Measurements from ENCODE around the gene SNORC.
"Not testable (repeated sequence)": the region's sequence is repeated elsewhere in the genome, so short reads cannot be mapped to it uniquely, and the experiment has no call there.

SNORC gene

GRCh38 chr2:232870018-232870765 is at the start of gene SNORC:
Gene SNORC, plus strand, starts transcription at chr2:232870264. Its CDS starts 78 bp downstream, at chr2:232870342.
- DNase-seq = no peak

DNA sequence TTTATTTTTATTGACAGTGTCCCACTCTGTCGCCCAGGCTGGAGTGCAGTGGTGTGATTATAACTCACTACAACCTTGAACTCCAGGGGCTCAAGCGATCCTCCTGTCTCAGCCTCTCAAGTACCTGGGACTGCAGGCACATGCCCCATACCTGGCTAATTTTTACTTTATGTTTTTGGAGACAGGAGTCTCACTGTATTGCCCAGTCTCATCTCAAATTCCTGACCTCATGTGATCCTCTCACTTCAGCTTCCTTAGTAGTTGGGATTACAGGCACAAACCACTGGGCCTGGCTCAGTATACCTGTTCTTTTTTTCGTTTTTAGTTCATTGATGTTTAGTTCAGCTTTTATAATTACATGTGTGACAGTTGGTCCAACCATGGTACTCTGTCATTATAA is 40.1 kb upstream of the SNORC start:
- DNase-seq = no peak

DNA sequence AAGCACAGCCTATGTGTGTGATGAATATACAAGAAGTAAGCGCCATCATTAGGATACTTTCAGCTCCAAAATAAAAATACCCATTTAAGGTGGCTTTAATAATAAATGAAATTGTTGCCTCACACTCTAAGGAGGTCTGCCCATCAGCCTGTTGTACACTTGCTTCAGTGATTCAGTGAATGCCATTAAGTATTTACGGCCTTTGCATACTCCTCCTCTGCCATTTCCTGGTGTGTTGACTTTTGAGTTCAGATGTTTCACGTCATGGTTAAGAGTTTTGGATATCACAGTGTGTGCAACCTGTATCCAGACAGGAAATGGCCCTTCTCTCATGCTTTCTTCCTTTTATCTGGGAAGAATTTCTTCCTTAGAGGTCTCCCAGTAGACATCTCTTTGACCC is 38.6 kb upstream of the SNORC start:
- DNase-seq = no peak

DNA sequence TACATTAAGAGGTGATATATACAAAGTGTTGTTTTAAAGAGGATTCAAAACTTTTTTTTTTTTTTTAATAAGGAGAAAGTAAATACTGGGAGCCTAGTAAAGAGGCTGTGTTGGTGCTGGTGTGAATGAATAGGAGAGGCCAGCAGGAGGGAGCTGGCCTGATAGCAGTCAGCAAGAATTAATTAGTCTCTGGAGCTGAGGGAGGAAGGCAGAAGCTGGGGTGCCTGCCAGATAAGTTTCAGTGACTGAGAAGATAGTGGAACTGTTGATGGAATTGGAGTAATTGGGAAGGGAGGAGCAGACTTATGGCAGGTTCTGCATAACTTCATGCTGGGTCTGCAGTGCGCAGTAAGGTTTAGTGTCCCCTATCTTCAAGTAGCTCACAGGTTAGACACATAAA is 36.2 kb upstream of the SNORC start:
- DNase-seq = no peak

- no peak for DNase-seq
These were observed 34.3 kb upstream of the SNORC start for GRCh38 chr2:232835687-232836208.

GRCh38 chr2:232836934-232837333 is 33.1 kb upstream of the SNORC start:
- DNase-seq = no peak

- peak; percentile 32 for DNase-seq
These were observed 31.6 kb upstream of the SNORC start for GRCh38 chr2:232838406-232838874.

- no peak for DNase-seq
These were observed 30.5 kb upstream of the SNORC start for GRCh38 chr2:232839411-232840079.

GRCh38 chr2:232842689-232843088 is 27.4 kb upstream of the SNORC start:
- no peak for DNase-seq

DNA sequence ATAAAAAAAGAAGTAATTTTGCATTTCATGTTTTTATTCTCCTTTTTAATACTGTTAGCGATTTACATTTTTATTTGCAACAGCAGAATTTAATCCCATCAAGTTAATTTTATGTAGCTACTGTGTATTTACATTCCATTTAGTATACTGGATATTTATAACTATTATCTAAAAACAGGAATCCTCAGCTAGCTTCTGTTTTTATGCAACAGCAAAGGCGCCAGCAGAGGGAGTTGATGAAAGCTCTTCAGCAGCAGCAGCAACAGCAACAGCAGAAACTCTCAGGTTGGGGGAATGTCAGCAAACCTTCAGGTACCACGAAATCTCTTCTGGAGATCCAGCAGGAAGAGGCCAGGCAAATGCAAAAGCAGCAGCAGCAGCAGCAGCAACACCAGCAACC is 26.2 kb upstream of the SNORC start:
- DNase-seq = no peak

- no peak for DNase-seq
These were observed 24.0 kb upstream of the SNORC start for GRCh38 chr2:232846055-232846454.

DNA sequence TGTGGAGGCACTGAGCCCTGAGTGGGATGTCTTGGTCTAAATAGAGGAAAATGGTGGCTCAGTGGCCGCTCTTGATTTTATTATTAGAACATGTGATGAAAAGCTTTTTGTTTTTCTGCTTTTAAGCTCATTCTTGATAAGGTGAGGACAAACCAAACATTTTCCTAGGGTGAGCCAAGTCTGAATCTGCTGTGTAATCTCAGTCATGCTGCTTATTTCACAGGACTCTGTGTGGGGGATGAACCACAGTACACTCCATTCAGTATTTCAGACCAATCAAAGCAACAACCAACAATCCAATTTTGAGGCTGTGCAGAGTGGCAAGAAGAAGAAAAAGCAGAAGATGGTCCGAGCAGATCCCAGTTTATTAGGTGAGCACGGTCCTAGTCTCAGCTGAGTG is 20.0 kb upstream of the SNORC start:
- DNase-seq = no peak

DNA sequence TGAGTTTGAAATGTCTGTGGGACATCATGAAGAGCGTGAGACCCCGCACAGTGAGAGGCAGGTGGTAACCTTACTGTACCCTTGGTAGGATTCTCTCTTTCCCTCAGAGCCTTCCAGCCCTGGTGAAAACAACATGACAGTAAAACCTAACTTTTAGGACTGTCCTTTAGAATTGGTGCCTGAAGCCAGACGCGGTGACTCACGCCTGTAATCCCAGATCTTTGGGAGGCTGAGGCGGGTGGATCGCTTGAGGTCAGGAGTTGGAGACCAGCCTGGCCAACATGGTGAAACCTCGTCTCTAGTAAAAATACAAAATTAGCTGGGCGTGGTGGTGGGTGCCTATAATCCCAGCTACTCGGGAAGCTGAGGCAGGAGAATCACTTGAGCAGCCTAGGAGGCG is 18.0 kb upstream of the SNORC start:
- DNase-seq = not testable (repeated sequence)

GRCh38 chr2:232852676-232853075 is 17.4 kb upstream of the SNORC start:
- DNase-seq = no peak

- no peak for DNase-seq
These were observed 16.0 kb upstream of the SNORC start for GRCh38 chr2:232854082-232854481.

- DNase-seq = no peak
These were observed 12.9 kb upstream of the SNORC start for GRCh38 chr2:232857158-232857563.

- DNase-seq = no peak
These were observed 10.6 kb upstream of the SNORC start for GRCh38 chr2:232859385-232859916.

DNA sequence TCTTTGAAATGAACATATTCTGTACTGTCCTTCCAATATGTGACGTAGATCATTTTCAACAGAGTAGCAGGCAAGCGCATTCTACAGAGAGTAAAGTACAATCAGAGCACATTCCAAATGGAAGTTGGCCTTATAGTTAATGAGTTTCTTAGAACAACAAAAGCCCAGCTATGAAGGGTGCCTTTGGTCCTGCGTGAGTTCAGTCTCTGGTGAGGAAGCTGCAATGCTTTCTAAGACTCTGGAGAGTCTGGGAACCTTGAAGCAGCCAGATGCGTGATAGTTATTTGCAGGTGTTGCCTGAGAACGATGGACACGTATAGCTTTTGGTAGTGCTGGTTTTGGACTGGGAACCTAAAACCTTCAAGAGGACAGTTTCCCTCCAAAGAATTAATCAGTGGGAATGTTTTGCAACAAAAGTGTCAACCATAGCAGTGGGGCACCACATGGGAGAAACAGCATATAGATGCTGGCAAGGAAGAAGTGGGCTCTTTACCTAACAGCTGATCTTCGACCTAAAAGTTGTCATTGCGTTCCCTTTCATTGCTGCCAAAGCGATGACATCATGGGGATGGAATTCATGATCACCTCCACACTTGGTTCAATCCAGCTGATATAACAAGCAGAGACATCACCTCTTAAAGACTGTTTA is 9.3 kb upstream of the SNORC start:
- DNase-seq = no peak

GRCh38 chr2:232861353-232861752 is 8.7 kb upstream of the SNORC start:
- no peak for DNase-seq

DNA sequence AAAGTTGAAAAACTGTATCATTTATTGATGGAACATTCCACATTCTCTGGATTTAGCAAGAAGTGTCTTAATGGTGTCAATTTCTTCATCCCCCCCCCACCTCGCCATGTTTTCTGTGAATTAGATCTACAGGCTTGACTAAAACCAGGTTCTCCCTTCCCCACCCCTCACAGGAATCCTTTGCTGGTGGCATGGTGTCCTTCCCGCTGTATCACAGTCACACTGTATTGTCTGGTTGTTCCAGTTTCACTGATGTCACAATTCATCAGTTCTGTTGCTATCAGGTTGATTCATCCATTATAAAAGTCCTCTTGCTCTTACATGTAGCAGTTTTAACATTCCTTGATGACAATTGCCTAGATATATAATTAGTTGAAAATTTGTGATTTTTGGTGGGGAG is 6.1 kb upstream of the SNORC start:
- DNase-seq = no peak

- no peak for DNase-seq
These were observed 4.9 kb upstream of the SNORC start for GRCh38 chr2:232865165-232865564.

GRCh38 chr2:232866104-232866503 is 4.0 kb upstream of the SNORC start:
- no peak for DNase-seq
